ENCODE results near the gene KRTAP1-5.
"Not testable (repeated sequence)": the region's sequence is repeated elsewhere in the genome, so short reads cannot be mapped to it uniquely, and the experiment has no call there.

The KRTAP1-5 gene

GRCh38 chr17:41026715-41027471 is at the start of gene KRTAP1-5:
Gene KRTAP1-5 (minus strand): TSS chr17:41027208. CDS start chr17:41027155, 53 bp downstream.
- no peak for DNase-seq (ENCODE audit: low read depth, low spot score)

- DNase-seq (ENCODE audit: low read depth, low spot score), result no peak
Measured at GRCh38 chr17:41076788-41077187, 49.8 kb upstream of the KRTAP1-5 start.

- no peak for DNase-seq (ENCODE audit: low read depth, low spot score)
Measured at GRCh38 chr17:41073676-41074075, 46.7 kb upstream of the KRTAP1-5 start.

GRCh38 chr17:41071606-41072360 is 44.8 kb upstream of the KRTAP1-5 start:
- DNase-seq (ENCODE audit: low read depth, low spot score), result no peak

GRCh38 chr17:41069031-41069430 is 42.0 kb upstream of the KRTAP1-5 start:
- DNase-seq (ENCODE audit: low read depth, low spot score), result no peak

GRCh38 chr17:41067281-41067680 is 40.3 kb upstream of the KRTAP1-5 start:
- DNase-seq (ENCODE audit: low read depth, low spot score), result no peak

- no peak for DNase-seq (ENCODE audit: low read depth, low spot score)
Measured at GRCh38 chr17:41065829-41066624, 39.0 kb upstream of the KRTAP1-5 start, which contains the start of gene KRTAP2-4. Gene KRTAP2-4 (minus strand): TSS chr17:41065879. CDS start chr17:41065845, 34 bp downstream.

GRCh38 chr17:41065016-41065689 is 38.1 kb upstream of the KRTAP1-5 start:
- not testable (repeated sequence) for DNase-seq (ENCODE audit: low read depth, low spot score)

- no peak for DNase-seq (ENCODE audit: low read depth, low spot score)
Measured at GRCh38 chr17:41064301-41064700, 37.3 kb upstream of the KRTAP1-5 start.

GRCh38 chr17:41063449-41063848 is 36.4 kb upstream of the KRTAP1-5 start:
- no peak for DNase-seq (ENCODE audit: low read depth, low spot score)

GRCh38 chr17:41061964-41062363 is 35.0 kb upstream of the KRTAP1-5 start:
- no peak for DNase-seq (ENCODE audit: low read depth, low spot score)

GRCh38 chr17:41060052-41060604 is 33.1 kb upstream of the KRTAP1-5 start, which contains the start of gene KRTAP2-3:
Gene KRTAP2-3 (minus strand): TSS chr17:41060114. CDS start chr17:41060050, 64 bp downstream.
- DNase-seq (ENCODE audit: low read depth, low spot score), result no peak

- DNase-seq (ENCODE audit: low read depth, low spot score), result not testable (repeated sequence)
Measured at GRCh38 chr17:41059276-41060051, 32.5 kb upstream of the KRTAP1-5 start.

- DNase-seq (ENCODE audit: low read depth, low spot score), result no peak
Measured at GRCh38 chr17:41058741-41059140, 31.7 kb upstream of the KRTAP1-5 start.

- no peak for DNase-seq (ENCODE audit: low read depth, low spot score)
Measured at GRCh38 chr17:41057547-41057946, 30.5 kb upstream of the KRTAP1-5 start.

GRCh38 chr17:41055130-41055529 is 28.1 kb upstream of the KRTAP1-5 start, which contains the start of gene KRTAP2-2:
Gene KRTAP2-2 (minus strand): TSS chr17:41055230. CDS start chr17:41055211, 19 bp downstream.
- not testable (repeated sequence) for DNase-seq (ENCODE audit: low read depth, low spot score)

GRCh38 chr17:41054556-41054955 is 27.5 kb upstream of the KRTAP1-5 start:
- not testable (repeated sequence) for DNase-seq (ENCODE audit: low read depth, low spot score)

GRCh38 chr17:41054025-41054424 is 27.0 kb upstream of the KRTAP1-5 start:
- DNase-seq (ENCODE audit: low read depth, low spot score), result no peak

- no peak for DNase-seq (ENCODE audit: low read depth, low spot score)
Measured at GRCh38 chr17:41052566-41052965, 25.6 kb upstream of the KRTAP1-5 start.

- DNase-seq (ENCODE audit: low read depth, low spot score), result no peak
Measured at GRCh38 chr17:41049110-41049509, 22.1 kb upstream of the KRTAP1-5 start.

All from ELF-1 (cell line).